Stimulated activated effector memory CD8-positive, alpha-beta T cell treated with anti-CD3 and anti-CD28 coated beads, Interleukin-12 subunit alpha, Interleukin-12 subunit beta, amount 100 ng/mL, for 72 hours (primary cell): ENCODE measurements around the gene ZDHHC11B.
"Not testable (repeated sequence)": the region's sequence is repeated elsewhere in the genome, so short reads cannot be mapped to it uniquely, and the experiment has no call there.

Experiments used
- ATAC-seq: fragments of 150-1000 bp; cut with Tn5 transposase; 2 replicates; pipeline ENCODE4 v1.10.0; 2021
- DNase-seq, 2 donors: peaks; one replicate each; pipeline ENCODE4 v3.0.0; 2021 to 2022; ENCODE audit warnings: low spot score in 2 of 2
- H3K27ac Mint-ChIP-seq: one replicate; pipeline ENCODE4 v1.8.0; 2022; ENCODE audit warnings: mild to moderate bottlenecking, mixed read lengths
- H3K36me3 Mint-ChIP-seq: one replicate; pipeline ENCODE4 v1.8.0; 2022; ENCODE audit warnings: mild to moderate bottlenecking, mixed read lengths
- H3K4me1 Mint-ChIP-seq: one replicate; pipeline ENCODE4 v1.8.0; 2022; ENCODE audit warnings: mixed read lengths
- H3K4me3 Mint-ChIP-seq: one replicate; pipeline ENCODE4 v1.8.0; 2022; ENCODE audit warnings: mild to moderate bottlenecking, mixed read lengths
- H3K9me3 Mint-ChIP-seq: one replicate; pipeline ENCODE4 v1.8.0; 2022; ENCODE audit warnings: mixed read lengths

The ZDHHC11B gene

GRCh38 chr5:683551-684481, 100.7 kb downstream of the ZDHHC11B start:
- H3K36me3 Mint-ChIP-seq, result no peaks in the 10 kb centered on the region
- no peaks in the 10 kb centered on the region for H3K4me1 Mint-ChIP-seq
- H3K9me3 Mint-ChIP-seq, result no peaks in the 10 kb centered on the region
- H3K27ac Mint-ChIP-seq, result no peak overlapping the region
- no peak overlapping the region for H3K4me3 Mint-ChIP-seq
- ATAC-seq (no peak), DNase-seq (no peak)

GRCh38 chr5:682651-683358, 101.7 kb downstream of the ZDHHC11B start:
- H3K9me3 Mint-ChIP-seq, H3K36me3 Mint-ChIP-seq, H3K27ac Mint-ChIP-seq, ATAC-seq, H3K4me1 Mint-ChIP-seq, DNase-seq, H3K4me3 Mint-ChIP-seq: not testable (repeated sequence)

GRCh38 chr5:682216-682615, 102.3 kb downstream of the ZDHHC11B start:
- ATAC-seq, H3K4me1 Mint-ChIP-seq, H3K36me3 Mint-ChIP-seq, H3K9me3 Mint-ChIP-seq, H3K4me3 Mint-ChIP-seq, H3K27ac Mint-ChIP-seq, DNase-seq: not testable (repeated sequence)

GRCh38 chr5:681317-682191, 103.0 kb downstream of the ZDHHC11B start:
- not testable (repeated sequence) for H3K9me3 Mint-ChIP-seq, DNase-seq

GRCh38 chr5:680836-681235, 103.7 kb downstream of the ZDHHC11B start:
- H3K9me3 Mint-ChIP-seq, H3K4me1 Mint-ChIP-seq, H3K4me3 Mint-ChIP-seq, DNase-seq, H3K27ac Mint-ChIP-seq, ATAC-seq, H3K36me3 Mint-ChIP-seq: not testable (repeated sequence)

More at GRCh38 chr5:681317-682191, 103.0 kb downstream of the ZDHHC11B start:
- not testable (repeated sequence) for H3K4me3 Mint-ChIP-seq, H3K4me1 Mint-ChIP-seq, H3K27ac Mint-ChIP-seq, H3K36me3 Mint-ChIP-seq, ATAC-seq

- DNase-seq, result not testable (repeated sequence)
Measured at GRCh38 chr5:680118-680795, 104.3 kb downstream of the ZDHHC11B start.

GRCh38 chr5:679166-679895, 105.2 kb downstream of the ZDHHC11B start:
- not testable (repeated sequence) for H3K4me3 Mint-ChIP-seq, ATAC-seq, DNase-seq

More at GRCh38 chr5:680118-680795, 104.3 kb downstream of the ZDHHC11B start:
- H3K36me3 Mint-ChIP-seq, H3K9me3 Mint-ChIP-seq, H3K4me1 Mint-ChIP-seq, H3K27ac Mint-ChIP-seq, ATAC-seq, H3K4me3 Mint-ChIP-seq: not testable (repeated sequence)

GRCh38 chr5:678521-678920, 106.0 kb downstream of the ZDHHC11B start:
- H3K27ac Mint-ChIP-seq, H3K9me3 Mint-ChIP-seq, H3K36me3 Mint-ChIP-seq, H3K4me1 Mint-ChIP-seq, DNase-seq, ATAC-seq, H3K4me3 Mint-ChIP-seq: not testable (repeated sequence)

More at GRCh38 chr5:679166-679895, 105.2 kb downstream of the ZDHHC11B start:
- not testable (repeated sequence) for H3K4me1 Mint-ChIP-seq, H3K9me3 Mint-ChIP-seq, H3K27ac Mint-ChIP-seq, H3K36me3 Mint-ChIP-seq

GRCh38 chr5:677131-678101, 107.1 kb downstream of the ZDHHC11B start:
- Mint-ChIP-seq H3K27ac (no peak overlapping the region), H3K36me3 (peaks cover 13% of the 10 kb centered on the region), H3K4me3 (no peak overlapping the region), H3K9me3 (no peaks in the 10 kb centered on the region), H3K4me1 (peaks cover 15% of the 10 kb centered on the region)
- ATAC-seq (no peak), DNase-seq (no peak)

GRCh38 chr5:676699-677076, 107.8 kb downstream of the ZDHHC11B start:
- Mint-ChIP-seq H3K4me1 (peaks cover 21% of the 10 kb centered on the region), H3K27ac (no peak overlapping the region)
- no peak for ATAC-seq

GRCh38 chr5:675871-676698, 108.4 kb downstream of the ZDHHC11B start:
- Mint-ChIP-seq H3K36me3 (peaks cover 17% of the 10 kb centered on the region), H3K4me1 (peaks cover 21% of the 10 kb centered on the region), H3K4me3 (no peak overlapping the region), H3K27ac (no peak overlapping the region), H3K9me3 (no peaks in the 10 kb centered on the region)
- DNase-seq, result no peak
- no peak for ATAC-seq

More at GRCh38 chr5:676699-677076, 107.8 kb downstream of the ZDHHC11B start:
- H3K9me3 Mint-ChIP-seq, result no peaks in the 10 kb centered on the region
- no peak for DNase-seq
- H3K36me3 Mint-ChIP-seq, result peaks cover 17% of the 10 kb centered on the region
- no peak overlapping the region for H3K4me3 Mint-ChIP-seq

- Mint-ChIP-seq H3K36me3 (peaks cover 17% of the 10 kb centered on the region), H3K9me3 (no peaks in the 10 kb centered on the region), H3K4me3 (no peak overlapping the region), H3K4me1 (peaks cover 21% of the 10 kb centered on the region), H3K27ac (no peak overlapping the region)
- DNase-seq (no peak), ATAC-seq (no peak)
Measured at GRCh38 chr5:675111-675870, 109.2 kb downstream of the ZDHHC11B start.
